ENCODE data around the gene CST6.

The CST6 gene

DNA sequence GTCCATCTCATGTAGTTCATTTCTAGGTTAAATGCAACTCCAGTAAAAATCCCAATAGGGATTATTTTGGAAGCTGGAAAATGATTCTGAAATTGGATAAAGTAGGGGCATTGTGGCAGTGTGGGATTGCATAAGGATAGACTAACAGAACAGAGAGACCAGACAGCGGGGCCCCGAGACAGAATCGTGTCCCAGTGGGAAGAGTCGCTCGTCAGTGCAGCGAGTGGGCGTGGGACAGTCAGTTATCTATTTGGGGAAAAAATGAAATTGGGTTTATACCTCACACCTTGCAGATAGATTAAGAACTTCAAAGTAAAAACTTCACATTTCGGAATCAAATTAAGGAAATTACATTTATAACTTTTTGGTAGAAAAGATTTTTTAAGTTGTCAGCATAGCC, 39.7 kb upstream of the CST6 start:
- H3K4me3 ChIP-seq (ENCODE audit: low read depth, low read length), result no peak overlapping the region
- TF ChIP-seq, protein P1, sequence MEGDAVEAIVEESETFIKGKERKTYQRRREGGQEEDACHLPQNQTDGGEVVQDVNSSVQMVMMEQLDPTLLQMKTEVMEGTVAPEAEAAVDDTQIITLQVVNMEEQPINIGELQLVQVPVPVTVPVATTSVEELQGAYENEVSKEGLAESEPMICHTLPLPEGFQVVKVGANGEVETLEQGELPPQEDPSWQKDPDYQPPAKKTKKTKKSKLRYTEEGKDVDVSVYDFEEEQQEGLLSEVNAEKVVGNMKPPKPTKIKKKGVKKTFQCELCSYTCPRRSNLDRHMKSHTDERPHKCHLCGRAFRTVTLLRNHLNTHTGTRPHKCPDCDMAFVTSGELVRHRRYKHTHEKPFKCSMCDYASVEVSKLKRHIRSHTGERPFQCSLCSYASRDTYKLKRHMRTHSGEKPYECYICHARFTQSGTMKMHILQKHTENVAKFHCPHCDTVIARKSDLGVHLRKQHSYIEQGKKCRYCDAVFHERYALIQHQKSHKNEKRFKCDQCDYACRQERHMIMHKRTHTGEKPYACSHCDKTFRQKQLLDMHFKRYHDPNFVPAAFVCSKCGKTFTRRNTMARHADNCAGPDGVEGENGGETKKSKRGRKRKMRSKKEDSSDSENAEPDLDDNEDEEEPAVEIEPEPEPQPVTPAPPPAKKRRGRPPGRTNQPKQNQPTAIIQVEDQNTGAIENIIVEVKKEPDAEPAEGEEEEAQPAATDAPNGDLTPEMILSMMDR (IDR thresholded peaks at IDR 0.05; ENCODE audit: low read depth, low read length), result no peak

DNA sequence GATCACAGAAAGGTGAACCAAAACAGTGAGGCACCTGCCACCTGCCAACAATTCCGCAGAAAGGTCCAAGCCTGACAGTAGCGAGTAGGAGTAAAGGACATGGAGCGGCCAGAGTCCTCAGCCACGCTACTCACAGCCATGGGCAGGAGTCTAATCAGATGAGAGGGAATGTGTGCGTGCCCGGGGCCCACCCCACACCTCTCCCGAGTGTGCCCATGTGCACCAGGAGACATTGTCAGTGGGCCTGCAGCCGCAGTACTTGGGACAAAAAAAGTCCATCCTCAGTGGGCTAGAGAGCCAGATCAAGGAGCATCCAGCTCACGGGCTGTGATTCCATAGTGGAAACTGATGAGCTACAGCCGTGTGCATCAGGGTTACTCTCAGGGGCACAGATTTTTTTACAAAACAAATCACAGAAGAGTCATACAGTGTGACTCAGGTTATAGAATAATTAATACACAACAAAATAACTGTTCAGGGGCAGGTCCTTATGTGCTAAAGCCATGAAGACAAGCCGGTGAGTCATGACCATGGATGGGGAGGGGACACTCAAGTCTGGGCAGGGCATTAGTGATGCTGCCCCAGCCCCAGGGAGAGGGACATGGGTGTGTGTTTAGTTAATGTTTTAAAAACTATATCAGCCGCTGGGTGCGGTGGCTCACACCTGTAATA, 38.2 kb upstream of the CST6 start:
- no peak overlapping the region for H3K4me3 ChIP-seq (ENCODE audit: low read depth, low read length)
- TF ChIP-seq, protein P1 (IDR thresholded peaks at IDR 0.05; ENCODE audit: low read depth, low read length), result no peak

DNA sequence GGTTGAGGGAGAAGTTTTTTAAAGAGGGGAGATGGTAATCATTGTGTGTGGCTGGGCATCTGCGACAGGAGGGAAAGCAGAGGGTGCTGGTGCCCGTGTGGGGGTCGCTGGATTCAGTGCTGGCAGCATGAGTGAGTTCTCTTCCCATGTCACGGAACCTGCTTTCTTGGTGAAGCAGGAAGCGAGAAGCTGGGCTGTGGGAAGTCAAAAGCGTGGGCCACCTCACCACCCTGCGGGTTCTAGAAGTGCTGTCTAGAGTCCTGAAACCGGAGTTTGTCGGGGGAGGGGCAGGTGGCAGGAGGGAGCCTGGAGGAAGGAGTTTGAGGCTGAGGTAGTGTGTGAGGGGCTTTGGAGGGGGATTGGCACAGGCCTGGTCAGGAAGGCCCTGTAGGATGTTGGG, 36.0 kb upstream of the CST6 start:
- TF ChIP-seq, protein P1 (IDR thresholded peaks at IDR 0.05; ENCODE audit: low read depth, low read length), result no peak
- no peak overlapping the region for H3K4me3 ChIP-seq (ENCODE audit: low read depth, low read length)

DNA sequence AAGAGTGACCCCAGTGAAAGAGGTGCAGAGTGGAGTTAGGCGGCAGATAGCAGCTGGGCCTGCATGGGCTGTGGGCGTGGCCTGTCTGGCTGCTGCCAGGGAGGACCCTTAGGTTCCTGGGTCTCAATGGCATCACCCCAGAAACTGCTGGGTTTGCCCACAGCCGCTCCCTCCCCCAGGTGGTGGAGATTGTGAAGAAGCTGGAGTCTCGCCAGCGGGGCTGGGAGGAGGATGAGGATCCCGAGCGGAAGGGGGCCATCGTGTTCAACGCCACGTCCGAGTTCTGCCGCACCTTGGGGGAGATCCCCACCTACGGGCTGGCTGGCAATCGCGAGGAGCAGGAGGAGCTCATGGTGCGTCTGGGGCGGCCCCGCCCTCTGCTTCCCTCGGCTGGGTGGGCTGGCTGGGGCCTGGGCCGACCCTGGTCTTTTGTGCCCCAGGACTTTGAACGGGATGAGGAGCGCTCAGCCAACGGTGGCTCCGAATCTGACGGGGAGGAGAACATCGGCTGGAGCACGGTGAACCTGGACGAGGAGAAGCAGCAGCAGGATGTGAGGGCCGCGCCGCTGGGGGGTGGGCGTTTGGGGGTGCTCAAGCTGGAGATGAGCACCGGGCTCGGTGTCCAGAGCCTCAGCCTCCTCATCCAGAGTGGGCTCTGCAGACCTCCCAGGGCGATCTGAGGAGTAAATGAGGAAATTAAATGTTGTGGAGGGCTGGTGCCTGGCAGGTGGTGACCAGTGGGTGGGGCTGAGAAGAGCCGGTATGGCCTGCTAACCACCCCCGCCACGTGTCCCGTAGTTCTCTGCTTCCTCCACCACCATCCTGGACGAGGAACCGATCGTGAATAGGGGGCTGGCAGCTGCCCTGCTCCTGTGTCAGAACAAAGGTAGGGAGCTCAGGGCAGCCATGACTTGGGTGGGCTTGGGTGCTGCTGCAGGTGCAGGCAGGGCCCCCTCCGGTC, 35.3 kb upstream of the CST6 start:
- TF ChIP-seq, protein P1 (IDR thresholded peaks at IDR 0.05; ENCODE audit: low read depth, low read length), result no peak

DNA sequence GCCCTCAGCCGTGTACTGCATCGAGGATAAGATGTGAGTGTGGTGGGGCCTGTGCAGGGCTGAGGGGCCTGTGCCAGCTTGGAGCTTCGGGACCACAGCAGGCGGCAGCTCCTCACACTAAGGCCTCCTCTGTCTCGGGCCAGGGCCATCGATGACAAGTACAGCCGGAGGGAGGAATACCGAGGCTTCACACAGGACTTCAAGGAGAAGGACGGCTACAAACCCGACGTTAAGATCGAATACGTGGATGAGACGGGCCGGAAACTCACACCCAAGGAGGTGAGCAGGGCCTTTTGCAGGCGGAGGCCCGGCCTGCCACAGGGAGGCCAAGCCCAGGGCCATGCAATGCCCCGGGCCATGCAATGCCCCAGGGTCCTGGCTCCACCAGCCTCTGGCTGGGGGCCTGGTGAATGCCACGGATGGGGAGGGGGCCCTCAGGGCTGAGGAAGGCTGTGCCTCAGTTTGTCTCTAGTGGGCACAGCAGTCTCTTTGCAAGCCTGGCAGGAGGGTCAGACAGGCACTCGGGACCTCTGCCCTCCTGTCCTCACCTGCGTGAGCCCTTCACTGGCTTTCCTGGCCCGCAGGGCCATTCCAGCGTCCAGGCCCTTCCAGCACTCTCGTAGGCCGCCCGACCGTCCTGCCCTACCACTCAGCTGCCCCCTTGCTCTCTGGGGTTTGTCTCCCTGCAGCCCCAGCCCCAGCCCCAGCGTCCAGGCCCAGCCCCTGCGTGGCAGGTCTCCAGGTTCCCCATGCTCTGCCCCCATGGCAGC, 34.0 kb upstream of the CST6 start:
- TF ChIP-seq, protein P1 (IDR thresholded peaks at IDR 0.05; ENCODE audit: low read depth, low read length), result no peak
- H3K4me3 ChIP-seq (ENCODE audit: low read depth, low read length), result no peak overlapping the region

More for the DNA sequence above, 35.3 kb upstream of the CST6 start:
- H3K4me3 ChIP-seq (ENCODE audit: low read depth, low read length), result no peak overlapping the region

DNA sequence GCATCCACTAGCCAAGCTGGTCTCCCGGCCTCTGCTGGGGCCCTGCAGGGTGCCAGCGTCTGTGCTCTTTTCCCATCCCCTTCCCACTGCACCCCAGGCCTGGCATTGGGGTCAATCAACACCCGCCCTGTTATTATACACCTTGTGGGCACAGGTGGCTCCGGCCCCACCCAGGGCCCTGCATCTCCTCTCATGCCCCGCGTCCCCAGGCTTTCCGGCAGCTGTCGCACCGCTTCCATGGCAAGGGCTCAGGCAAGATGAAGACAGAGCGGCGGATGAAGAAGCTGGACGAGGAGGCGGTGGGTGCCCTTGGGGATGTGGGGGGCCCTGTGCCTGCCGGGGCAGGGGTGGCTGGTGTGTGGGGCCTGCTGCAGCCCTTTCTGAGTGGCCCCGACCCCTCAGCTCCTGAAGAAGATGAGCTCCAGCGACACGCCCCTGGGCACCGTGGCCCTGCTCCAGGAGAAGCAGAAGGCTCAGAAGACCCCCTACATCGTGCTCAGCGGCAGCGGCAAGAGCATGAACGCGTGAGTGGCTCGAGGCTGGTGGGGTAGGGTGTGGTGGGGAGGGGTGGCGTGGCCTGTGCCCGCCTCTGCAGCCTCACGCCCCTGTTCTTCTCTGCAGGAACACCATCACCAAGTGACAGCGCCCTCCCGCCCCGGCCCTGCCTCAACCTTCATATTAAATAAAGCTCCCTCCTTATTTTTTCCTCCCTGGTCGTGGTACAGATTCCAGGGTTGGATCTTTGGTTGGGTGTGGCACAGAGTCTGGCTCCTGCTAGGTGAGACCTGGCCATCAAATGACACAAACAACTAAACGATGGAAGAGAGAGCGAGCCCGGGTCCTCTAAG, 33.2 kb upstream of the CST6 start:
- TF ChIP-seq, protein P1 (IDR thresholded peaks at IDR 0.05; ENCODE audit: low read depth, low read length), result no peak
- no peak overlapping the region for H3K4me3 ChIP-seq (ENCODE audit: low read depth, low read length)
